SKM-1 (cell line): ENCODE data around the gene NLRP9.

Experiments
- DNase-seq: peaks from one replicate; lab custom pipeline; 2025; ENCODE audit not compliant: unreplicated experiment; lab: John Stamatoyannopoulos, UW

The NLRP9 gene

GRCh38 chr19:55674841-55675660 lies 63.2 kb downstream of the NLRP9 start, which contains the start of gene EPN1:
Gene EPN1 (plus strand): TSS chr19:55675226. CDS start chr19:55678628, 3,402 bp downstream.
- peak; percentile 66 for DNase-seq

- no peak for DNase-seq
These were observed 63.8 kb downstream of the NLRP9 start for GRCh38 chr19:55674459-55674840.

DNA sequence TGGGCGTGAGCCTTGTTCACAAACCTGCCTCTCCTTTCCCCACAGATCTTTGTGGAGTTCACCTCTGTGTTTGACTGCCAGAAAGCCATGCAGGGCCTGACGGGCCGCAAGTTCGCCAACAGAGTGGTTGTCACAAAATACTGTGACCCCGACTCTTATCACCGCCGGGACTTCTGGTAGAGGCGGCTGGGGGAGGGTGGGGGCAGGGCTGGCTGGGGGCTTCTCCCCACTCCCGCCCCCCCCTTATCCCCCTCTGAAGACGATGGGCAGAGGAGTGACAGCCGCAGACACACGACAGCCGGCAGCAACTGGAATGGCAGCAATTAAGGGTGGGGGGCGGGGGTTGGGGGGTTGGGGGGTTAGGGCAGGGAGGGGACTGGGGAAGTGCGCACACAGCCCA lies 64.3 kb downstream of the NLRP9 start:
- no peak for DNase-seq

GRCh38 chr19:55673465-55673864 lies 64.7 kb downstream of the NLRP9 start:
- DNase-seq, result no peak

- DNase-seq, result no peak
These were observed 65.8 kb downstream of the NLRP9 start for GRCh38 chr19:55672418-55672817.

DNA sequence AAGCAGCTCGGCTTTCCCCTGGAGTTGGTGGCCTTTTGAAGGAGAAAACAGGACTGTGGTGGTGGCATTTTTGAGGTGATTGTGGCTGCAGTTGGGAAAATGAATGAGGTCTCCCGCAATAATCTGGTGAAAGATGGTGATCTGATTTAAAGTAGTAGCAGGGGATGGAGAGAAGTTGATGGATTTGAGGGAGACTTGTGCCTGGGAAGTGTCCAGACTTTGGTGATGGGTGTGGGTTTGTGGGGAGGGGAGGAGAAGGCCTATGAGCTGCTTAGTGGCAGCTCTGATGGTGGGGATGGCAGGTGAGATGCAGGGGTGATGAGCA lies 67.2 kb downstream of the NLRP9 start:
- no peak for DNase-seq

DNA sequence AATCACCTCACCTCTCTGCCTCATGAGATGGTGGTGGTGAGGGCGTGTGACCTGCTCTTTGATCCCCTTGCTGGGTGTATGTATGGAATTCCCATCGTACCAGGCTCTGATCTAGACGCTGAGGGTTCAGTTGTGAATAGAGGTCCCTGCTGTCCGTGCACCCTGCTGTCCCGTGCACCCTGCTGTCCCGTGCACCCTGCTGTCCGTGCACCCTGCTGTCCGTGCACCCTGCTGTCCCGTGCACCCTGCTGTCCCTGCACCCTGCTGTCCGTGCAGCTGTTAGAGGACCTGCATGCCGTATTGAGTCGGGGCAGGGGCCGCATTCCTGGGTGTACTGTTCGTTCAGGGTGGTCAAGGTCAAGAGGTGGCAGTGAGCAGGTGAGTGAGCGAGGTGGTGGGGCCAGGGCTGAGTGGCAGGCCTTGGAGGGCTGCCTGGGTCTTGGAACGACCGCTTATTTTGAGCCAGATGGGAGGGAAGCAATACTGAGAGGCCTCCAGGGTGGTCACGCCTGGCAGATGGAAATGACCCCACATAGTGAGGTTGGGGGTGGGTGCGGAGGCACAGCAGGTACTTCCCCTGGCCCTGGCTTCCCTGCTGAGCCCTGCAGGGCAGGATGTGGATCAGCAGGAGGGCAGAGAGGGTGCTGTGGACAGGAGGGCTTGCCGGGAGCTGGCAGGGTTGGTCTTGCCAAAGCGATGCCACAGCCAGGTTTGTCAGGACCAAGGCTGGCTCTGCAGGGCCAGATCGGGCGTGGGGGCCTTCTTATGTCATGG lies 67.7 kb downstream of the NLRP9 start:
- DNase-seq, result no peak

DNA sequence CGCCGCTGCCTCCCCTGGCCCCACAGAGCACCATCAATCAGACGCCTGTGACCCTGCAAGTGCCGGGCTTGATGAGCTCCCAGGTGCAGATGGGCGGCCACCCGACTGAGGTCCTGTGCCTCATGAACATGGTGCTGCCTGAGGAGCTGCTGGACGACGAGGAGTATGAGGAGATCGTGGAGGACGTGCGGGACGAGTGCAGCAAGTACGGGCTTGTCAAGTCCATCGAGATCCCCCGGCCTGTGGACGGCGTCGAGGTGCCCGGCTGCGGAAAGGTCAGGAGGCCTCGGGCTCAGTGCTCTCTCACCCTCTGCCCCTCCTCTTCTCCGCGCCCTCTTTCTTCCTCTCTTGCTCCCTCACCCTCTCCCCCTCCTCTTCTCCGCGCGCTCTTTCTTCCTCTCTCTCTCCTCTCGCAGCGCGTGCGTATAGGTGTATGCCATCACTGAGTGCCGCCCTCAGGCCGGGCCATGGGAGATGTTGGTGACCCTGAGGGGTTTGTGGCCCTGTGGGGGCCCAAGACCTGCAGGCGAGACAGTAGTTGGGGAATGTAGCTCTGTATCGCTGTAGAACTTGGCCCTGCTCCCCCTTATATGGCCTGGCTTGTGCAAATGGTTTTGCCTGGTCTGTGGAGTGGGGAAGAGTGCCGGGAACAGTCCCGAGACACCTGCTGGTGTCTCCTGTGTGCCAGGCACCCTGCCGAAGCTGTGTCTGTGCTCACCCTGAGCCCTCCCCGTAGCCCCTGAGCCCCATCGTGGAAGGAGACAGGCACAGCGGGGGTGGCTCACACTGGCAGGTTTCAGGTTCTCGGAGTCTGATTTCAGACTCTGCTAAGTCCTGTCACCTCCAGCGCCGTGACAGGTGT lies 68.6 kb downstream of the NLRP9 start:
- no peak for DNase-seq

DNA sequence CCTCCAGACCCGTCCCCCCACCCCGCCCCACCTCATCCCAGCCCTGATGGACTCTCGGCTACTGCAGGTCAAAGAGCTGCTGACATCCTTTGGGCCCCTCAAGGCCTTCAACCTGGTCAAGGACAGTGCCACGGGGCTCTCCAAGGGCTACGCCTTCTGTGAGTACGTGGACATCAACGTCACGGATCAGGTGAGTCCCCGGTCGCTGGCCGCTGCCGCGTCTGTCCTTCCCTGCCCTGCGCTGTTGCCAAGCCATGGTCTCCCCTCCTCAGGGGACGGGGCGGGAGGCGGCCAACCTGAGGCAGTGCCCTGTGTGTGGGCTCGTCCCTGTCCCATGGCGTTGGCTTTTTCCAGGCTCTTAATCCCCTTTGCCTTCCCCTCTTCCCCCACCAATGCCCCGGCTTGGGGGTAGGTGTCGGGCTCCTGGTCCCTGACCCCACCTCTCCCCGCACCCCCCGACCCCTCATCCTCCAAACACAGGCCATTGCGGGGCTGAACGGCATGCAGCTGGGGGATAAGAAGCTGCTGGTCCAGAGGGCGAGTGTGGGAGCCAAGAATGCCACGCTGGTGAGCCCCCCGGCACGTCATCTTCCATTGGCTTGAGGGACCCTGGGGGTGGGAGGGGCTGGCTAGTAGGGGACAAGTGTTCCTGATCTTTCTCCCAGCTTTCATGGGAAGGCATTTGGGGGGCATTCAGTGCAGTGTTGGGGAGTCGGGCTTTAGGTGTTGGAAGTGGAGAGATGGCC lies 69.4 kb downstream of the NLRP9 start:
- no peak for DNase-seq

GRCh38 chr19:55667958-55668357 lies 70.2 kb downstream of the NLRP9 start:
- no peak for DNase-seq

GRCh38 chr19:55667511-55667910 lies 70.7 kb downstream of the NLRP9 start:
- DNase-seq, result no peak

DNA sequence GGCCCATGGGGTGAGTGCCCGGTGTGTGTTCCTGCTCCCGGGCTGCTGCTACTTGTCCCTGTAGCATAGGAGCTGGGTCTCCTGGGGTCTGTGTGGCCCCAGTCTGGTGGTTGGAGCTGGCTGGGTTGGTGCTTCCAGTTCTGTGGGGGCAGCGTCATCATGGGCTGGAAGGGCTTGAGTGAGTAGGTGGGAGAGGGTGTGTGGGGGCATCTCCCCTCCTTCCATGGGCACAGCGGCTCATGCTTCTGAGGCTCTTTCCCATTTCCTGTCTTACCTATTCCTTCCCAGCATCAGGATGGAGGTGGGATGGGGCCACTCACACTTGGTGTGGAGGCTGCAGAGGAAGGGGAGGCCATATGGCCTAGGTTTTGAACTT lies 71.2 kb downstream of the NLRP9 start:
- no peak for DNase-seq

GRCh38 chr19:55666343-55667005 lies 71.7 kb downstream of the NLRP9 start:
- no peak for DNase-seq

- DNase-seq, result no peak
These were observed 74.2 kb downstream of the NLRP9 start for GRCh38 chr19:55663846-55664536.

GRCh38 chr19:55661826-55662225 lies 76.4 kb downstream of the NLRP9 start:
- no peak for DNase-seq

GRCh38 chr19:55660991-55661390 lies 77.2 kb downstream of the NLRP9 start:
- no peak for DNase-seq

- DNase-seq, result no peak
These were observed 77.8 kb downstream of the NLRP9 start for GRCh38 chr19:55660404-55660803.

DNA sequence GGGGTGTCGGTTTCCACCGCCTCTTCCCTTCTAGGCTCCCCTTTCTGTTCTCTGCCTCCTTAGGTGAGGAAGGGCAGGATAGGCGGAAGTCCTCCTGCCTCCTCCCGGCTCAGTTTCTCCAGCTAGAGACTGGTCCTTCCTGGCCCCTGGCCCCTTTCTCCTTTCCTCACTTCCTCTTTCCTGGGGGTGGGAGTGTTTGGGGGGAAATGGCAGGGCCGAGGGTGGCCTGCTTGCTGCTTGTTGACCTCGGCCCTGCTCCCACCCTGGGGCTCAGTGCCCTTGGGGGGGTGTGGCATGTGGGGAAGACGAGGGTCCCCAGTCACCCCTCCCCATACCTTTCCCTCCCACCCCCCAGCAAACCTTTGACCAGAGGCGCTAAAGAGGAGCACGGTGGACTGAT lies 78.4 kb downstream of the NLRP9 start:
- no peak for DNase-seq

GRCh38 chr19:55658846-55659459 lies 79.2 kb downstream of the NLRP9 start:
- no peak for DNase-seq
